ENCODE results near the gene SIGLEC5.
A peak's percentile ranks its signal among the peaks of the same experiment; 100 is the strongest.
"Not testable (repeated sequence)": the region's sequence is repeated elsewhere in the genome, so short reads cannot be mapped to it uniquely, and the experiment has no call there.

The SIGLEC5 gene

GRCh38 chr19:51630315-51630714, at the start of gene SIGLEC5:
Gene SIGLEC5, minus strand, starts transcription at chr19:51630401. Its CDS starts 66 bp downstream, at chr19:51630335.
- not testable (repeated sequence) for DNase-seq (ENCODE audit: low spot score)

DNA sequence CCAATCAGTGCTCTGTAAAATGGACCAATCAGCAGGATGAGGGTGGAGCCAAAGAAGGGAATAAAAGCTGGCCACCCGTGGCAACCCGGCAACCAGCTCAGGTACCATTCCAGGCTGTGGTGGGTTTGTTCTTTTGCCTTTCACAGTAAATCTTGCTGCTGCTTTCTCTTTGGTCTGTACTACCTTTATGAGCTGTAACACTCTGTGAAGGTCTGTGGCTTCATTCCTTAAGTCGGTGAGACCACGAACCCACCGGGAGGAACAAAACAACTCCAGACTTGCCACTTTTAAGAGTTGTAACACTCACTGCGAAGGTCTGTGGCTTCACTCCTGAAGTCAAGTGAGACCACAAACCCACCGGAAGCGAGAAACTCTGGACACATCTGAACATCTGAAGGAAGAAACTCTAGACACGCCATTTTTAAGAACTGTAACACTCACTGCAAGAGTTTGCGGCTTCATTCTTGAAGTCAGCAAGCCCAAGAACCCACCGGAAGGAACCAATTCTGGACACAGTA, 46.4 kb upstream of the SIGLEC5 start:
- no peak for DNase-seq (ENCODE audit: low spot score)

GRCh38 chr19:51675911-51676565, 45.8 kb upstream of the SIGLEC5 start:
- DNase-seq (ENCODE audit: low spot score): not testable (repeated sequence)

- no peak for DNase-seq (ENCODE audit: low spot score)
Observed at GRCh38 chr19:51668216-51668615, 38.0 kb upstream of the SIGLEC5 start.

DNA sequence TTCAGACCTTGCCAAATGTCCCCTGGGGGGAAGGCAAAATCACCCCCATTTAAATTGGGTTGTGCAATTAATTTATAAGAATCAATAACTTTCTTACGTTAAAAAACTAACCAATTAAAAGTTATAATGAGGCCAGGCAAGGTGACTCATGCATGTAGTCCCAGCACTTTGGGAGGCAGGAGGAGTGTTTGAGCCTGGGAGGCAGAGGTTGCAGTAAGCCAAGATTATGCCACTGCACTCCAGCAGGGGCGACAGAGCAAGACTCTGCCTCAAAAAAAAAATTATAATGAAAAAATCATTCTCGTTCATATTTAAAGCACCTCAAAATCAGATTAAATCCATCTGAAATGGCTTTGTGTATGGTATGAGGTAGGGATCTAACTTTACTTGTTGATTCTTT, 34.8 kb upstream of the SIGLEC5 start:
- DNase-seq (ENCODE audit: low spot score): no peak

DNA sequence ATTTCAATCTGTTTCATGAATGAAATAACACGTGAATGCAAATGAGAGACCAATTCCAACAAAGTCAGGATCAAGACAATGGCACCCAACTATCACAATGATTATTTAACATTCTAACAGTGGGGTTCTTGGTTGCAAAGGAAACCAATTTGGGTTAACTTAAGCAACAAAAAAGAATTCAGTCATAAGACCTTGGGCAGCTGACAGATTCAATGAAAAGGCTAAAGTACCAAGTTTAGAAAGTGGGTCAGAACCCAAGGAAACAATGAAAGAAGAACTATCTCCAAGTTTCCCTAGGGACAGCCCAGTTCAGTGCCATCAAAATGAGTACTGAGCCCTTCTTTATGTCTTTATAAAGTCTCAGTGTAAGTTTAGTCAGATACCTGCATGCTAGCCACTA, 33.9 kb upstream of the SIGLEC5 start:
- DNase-seq (ENCODE audit: low spot score): no peak

DNA sequence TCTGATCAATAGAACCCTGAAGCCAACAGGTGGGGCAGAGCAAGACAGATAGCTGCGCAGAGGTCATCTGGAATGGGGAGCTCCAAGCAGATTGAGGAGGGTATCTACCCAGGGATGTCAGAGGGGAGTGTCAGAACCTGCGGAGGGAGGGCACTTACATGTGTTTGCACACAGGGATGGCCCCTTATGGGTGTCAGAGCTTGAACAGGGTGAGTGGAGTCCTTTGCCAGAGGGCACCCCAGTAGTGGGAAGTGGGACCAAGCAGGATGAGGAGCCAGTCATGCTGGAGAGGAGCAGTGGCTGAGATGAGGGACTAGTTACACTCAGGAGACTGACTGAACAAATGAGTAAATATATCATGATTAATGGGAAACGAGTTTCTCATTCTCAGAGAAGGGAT, 33.4 kb upstream of the SIGLEC5 start:
- DNase-seq (ENCODE audit: low spot score): no peak

- DNase-seq (ENCODE audit: low spot score): peak; percentile 64
Observed at GRCh38 chr19:51660975-51661600, 30.9 kb upstream of the SIGLEC5 start.

DNA sequence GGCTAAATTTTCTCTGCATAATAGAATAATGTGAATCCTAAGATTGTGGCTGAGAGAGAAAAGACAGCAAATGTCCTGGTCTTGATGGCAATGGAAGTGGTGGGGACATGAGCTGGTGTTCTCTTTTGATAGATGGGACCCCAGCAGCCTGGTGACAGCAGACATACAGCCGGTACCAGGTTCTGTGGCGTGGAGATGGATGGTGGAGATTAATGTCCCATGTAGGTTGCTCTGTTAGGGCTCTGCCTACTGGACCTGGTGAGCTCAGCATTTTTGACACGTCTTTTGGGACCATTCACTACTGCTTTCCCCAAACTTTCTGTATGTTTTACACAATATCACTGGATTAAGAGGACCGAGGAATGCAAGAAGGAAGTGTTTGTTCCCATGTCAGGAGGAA, 24.6 kb upstream of the SIGLEC5 start:
- peak; percentile 7 for DNase-seq (ENCODE audit: low spot score)

GRCh38 chr19:51653162-51653561, 23.0 kb upstream of the SIGLEC5 start:
- no peak for DNase-seq (ENCODE audit: low spot score)

GRCh38 chr19:51652266-51652665, 22.1 kb upstream of the SIGLEC5 start:
- no peak for DNase-seq (ENCODE audit: low spot score)

GRCh38 chr19:51651216-51651846, 21.1 kb upstream of the SIGLEC5 start:
- DNase-seq (ENCODE audit: low spot score): no peak

DNA sequence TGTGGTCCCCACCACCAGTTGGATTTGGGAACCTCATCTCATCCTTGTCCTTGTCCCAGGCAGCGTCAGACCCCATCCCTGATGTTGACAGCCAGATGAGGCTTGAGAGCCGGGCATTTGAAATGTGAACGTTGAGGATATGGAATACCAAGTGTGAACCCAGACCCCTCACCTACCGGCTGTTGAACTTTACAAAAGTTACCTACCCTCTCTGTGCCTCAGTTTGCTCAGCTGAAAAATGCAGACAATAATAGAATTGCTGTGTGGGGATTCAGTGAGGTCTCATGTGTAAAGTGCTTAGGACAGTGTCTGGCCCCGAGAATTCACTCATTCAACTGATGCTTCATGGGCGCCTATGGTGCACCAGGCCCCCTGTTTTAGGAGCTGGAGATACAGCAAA, 17.1 kb upstream of the SIGLEC5 start:
- no peak for DNase-seq (ENCODE audit: low spot score)

DNA sequence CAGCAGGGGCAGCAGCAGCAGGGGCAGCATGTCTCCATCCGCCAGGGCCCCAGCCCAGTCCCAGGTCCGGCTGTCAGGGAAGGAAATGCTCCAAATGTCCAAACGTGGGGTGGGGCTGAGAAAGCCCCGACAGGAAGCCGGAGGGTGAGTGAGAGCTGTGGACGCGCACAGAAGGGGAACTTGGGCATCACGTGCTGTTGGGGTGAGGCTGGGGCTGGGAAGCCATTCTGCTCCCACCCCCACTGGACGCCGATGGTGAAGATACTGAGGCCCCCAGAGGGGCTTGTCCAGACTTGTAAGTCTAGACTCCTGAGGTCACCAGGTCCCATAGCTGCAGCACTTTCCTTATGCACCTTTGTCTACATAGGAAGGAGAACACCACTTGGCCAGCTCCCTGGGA, 16.5 kb upstream of the SIGLEC5 start, which contains the start of gene SIGLEC14:
TSS of gene SIGLEC14 (minus strand) at position 96 of the 400 bp plus-strand sequence. CDS start at position 30, 66 bp downstream.
- not testable (repeated sequence) for DNase-seq (ENCODE audit: low spot score)

- DNase-seq (ENCODE audit: low spot score): no peak
Observed at GRCh38 chr19:51644636-51645271, 14.6 kb upstream of the SIGLEC5 start.

- no peak for DNase-seq (ENCODE audit: low spot score)
Observed at GRCh38 chr19:51641648-51642047, 11.4 kb upstream of the SIGLEC5 start.

DNA sequence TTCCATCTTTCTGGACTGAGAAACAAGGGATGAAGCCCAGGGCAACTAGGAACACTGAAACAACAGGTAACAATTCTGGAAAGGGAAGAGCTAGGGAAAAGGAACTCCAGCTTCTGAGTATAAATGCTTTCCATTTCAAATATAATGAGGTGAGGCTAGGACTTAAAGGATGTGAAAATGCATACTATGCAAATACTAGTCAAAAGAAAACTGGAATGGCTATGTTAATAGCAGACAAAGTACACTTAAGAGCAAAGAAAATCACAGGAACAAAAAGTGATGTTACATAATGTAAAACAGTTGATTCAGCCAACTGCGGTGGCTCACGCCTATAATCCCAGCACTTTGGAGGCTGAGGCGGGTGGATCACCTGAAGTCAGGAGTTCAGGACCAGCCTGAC, 10.2 kb upstream of the SIGLEC5 start:
- no peak for DNase-seq (ENCODE audit: low spot score)

DNA sequence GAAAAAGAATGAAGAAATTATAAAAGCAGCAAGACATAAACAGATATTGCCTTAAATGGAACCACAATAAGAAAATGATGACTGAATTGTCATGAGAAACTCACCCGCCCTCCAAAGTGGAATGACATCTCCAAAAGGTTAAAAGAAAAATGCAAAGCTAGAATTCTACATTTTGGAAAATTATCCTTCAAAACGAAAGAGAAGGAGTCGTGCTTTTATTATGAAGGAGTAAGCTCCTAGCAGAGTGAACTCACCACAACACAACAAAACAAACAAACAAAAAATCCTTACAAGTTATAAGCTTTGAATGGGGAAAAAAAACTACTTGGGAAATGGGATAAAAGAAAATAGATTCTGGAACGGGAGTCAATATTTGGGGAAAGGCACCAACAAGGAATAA, 9.7 kb upstream of the SIGLEC5 start:
- DNase-seq (ENCODE audit: low spot score): no peak

DNA sequence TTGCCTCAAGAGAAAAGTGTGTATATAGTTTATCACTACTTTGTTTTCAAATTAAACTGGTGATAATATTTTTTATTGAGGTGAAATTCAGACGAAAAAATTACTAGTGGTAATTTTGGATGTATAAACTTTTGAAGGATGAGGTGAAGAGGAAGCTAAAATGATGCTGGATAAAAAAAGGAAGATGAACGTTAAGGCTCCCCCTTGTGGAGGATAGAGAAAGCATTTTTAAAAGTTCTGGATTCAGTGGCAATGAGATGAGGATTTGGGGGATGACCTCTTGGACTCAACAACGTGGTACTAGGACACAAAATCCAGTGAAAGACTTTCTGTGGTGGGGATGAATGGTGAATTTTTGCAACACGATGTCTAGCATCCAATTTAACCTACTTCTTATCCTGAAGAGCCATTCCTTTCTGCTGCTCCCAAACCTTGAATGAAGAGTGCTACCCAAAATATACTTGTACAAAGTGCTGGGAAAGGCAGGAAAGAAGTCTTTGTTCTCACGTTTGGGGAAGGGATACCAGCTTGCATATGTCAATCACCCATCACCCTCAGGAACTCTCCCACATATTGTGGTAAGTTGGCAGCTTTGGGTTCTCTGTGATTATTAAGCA, 7.3 kb upstream of the SIGLEC5 start:
- no peak for DNase-seq (ENCODE audit: low spot score)

DNA sequence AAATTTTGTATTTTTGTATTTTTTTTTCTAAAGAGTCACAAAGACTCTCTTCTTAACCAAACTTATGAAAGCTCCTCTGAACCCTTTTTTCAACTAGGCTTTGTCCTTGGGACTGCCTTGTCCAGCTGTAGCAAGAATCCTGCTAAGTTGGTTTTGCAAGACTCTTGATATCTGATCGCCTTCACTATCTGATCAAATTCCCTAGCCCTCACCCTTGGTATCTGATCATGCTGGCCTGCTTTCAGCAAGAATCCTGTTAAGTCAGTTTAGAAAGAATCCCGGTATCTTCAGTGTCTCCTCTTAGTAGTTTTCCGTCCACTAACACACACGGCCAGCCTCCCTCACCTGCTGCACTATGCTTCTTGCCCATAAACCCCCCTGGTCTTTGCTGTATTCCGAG, 1.9 kb upstream of the SIGLEC5 start:
- DNase-seq (ENCODE audit: low spot score): no peak

DNA sequence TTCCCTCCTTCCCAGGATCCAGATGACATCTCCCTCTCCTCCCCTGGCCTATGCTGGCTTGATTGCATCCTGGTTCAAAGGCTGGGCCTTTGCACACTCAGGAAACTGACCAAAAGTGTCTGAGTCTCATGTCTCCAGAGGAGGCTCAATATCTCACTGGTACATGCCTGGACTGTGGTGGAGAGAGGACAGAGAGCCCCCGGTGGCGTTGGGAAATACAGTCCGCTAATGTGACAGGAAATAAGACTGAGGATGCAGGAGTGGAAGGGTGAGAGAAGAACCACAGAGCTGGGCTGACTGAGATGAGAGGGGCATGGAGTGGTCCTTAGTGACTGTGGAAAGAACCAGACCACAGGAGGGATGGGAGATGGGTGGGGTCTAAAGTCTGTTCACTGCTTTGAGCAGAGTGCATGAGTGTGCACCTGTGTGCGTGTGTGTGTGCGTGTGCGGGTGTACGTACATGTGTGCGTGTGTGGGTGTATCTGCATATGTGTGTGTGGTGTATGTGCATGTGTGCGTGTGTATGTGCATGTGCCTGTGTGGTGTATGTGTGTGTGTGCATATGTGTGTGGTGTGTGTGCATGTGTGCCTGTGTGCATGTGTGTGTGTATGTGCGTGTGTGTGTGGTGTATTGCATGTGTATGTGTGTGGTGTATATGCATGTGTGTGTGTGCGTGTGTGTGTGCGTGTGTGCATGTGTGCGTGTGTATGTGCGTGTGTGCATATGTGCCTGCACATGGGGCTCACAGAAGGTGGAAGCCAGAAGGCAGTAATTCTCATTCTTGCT, 1.9 kb downstream of the SIGLEC5 start:
- DNase-seq (ENCODE audit: low spot score): no peak

Measured in HuH-7 (cell line).